Keratinocyte (primary cell): ENCODE measurements around the gene DUSP2.

Experiments used
- CTCF ChIP-seq, 3 experiments: IDR thresholded peaks in 1 of 3; conservative IDR thresholded peaks in 1 of 3; optimal IDR thresholded peaks in 1 of 3; 2 replicates in 2 of 3; 3 replicates in 1 of 3; pipeline versions ENCODE3 to v1.5.1; 2011; ENCODE audit warnings: low read length in 3 of 3, mild to moderate bottlenecking in 3 of 3, moderate library complexity in 2 of 3, control low read depth in 1 of 3, inconsistent platforms in 1 of 3; ENCODE audit not compliant: insufficient read depth in 2 of 3; ENCODE audit errors: extremely low read depth in 1 of 3
- EZH2 ChIP-seq: IDR thresholded peaks from one replicate; pipeline ENCODE4 v1.6.1; 2012; ENCODE audit warnings: inconsistent platforms, mild to moderate bottlenecking, low read length, moderate library complexity

DNA sequence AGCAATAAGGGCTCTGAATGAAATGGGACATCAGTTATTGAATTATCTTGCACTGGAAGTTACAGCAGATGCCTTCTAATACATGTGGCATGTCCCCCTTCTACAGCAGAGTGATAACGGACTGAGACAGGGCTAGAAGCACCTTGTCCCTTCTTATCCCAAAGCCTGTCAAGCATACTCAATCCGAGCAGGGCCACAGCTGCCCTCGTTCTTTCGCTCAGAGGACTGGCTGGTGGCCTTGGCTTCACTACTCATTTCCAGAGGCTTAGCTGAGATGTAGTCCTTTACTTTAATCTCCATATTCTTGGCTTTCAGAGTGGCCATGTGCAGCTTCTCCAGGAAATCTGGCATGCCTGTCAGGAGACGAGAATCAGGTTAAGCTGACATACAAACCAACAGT is 41.3 kb upstream of the DUSP2 start:
- no peak for TF ChIP-seq CTCF (optimal IDR thresholded peaks at IDR 0.05 in 1 of 3, IDR thresholded peaks at IDR 0.05 in 1 of 3, conservative IDR thresholded peaks at IDR 0.05 in 1 of 3; ENCODE audit: extremely low read depth in 1 of 3, insufficient read depth in 2 of 3, low read length in 3 of 3)
- no peak for TF ChIP-seq EZH2
